Measurements from ENCODE around the gene CNN2.

The CNN2 gene

DNA sequence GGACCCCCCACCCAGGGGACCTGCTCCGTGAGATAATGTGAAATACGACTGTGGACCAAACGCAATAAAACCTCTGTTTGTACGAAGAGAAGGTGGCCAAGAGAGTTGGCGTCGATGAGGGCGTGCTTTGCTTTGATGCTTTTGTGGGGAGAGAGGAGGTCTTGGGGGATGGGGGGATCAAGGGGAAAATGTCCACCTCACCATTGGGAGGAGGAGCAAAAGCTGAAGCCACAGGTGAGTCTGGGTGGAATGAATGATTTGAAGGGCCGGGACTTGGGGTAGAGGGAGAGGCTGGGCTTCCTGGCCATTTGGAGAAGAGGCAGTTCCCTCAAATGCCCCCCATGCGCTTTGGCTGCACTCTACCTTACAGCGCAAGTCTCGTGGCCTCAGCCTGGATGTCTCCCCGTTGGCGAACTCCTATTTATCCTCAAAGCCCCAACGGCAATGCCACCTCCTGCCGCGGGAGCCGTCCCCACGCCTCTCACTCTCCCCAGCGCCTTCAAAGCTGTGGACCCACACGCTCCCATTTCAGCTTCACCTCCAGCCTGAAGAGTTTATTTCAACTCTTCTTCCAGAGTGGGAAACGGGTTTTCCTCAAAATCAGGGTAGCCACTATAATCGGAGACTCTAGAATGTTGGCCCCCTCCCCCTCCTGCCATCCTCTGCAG, 12.7 kb downstream of the CNN2 start:
- no peak for DNase-seq (ENCODE audit: low read depth in 1 of 2, low spot score in 1 of 2)
- Histone ChIP-seq H3K27me3 (ENCODE audit: insufficient read depth, poor library complexity, severe bottlenecking) (no peaks in the 10 kb centered on the region), H3K27ac (replicated peaks) (peak overlapping the region; percentile 75), H3K4me3 (replicated peaks; ENCODE audit: insufficient read depth, low read length) (no peak overlapping the region; the same call in 1 of the 2 replicates)
- TF ChIP-seq SPI1 (IDR thresholded peaks at IDR 0.05; ENCODE audit: borderline replicate concordance, low read depth) = no peak
- 0 out of 2 replicates have a peak, but pooled peaks have one; percentile 15 for TF ChIP-seq GABPA (IDR thresholded peaks at IDR 0.05; ENCODE audit: low read depth)
- no peak; the same call in 1 of the 2 replicates for TF ChIP-seq POLR2AphosphoS5 (IDR thresholded peaks at IDR 0.05; ENCODE audit: low read depth)

DNA sequence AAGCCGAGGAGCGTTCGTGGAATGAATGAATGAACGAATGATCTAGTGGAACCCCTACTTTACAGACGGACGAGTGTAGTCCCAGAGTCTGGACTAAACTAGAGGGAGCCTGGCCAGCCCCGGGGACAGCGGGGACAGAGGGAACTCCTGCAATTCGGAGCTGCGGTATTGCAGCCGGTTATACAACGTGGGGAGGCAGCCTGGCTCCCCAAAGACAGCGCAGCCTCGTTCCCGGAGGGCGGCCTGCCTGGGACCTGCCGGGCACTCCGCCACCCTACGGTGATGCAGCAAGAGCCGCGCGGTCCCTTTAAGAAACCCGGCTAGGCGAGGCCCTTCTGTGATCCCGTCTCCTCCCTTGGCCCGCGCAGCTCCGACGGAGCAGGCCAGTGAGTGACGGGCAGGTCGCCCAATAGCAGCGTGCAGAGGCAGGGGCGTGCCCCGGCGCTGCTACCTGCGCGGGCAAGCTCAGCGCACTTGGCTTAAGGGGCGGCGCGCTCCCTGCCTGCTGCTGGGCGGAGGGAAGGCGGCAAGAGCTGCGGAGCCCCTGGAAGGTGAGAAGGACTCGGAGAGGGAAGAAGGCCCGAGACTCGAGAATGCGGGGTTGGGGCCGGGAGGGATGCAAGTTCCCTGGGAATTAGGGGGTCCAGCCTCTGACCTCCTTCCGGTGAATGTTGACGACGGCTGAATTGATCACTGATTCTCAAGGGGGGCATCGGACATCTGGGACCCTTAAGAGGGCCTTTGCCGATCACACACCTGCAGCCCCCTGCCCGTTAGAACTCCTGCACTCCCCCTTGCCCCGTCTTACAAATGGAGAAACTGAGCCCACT, 13.5 kb downstream of the CNN2 start, which contains the start of gene ABCA7:
Gene ABCA7 (plus strand): TSS at position 462 of the 830 bp plus-strand sequence. CDS start 1,255 bp downstream, outside the sequence.
- no peaks in the 10 kb centered on the region for H3K27me3 ChIP-seq (ENCODE audit: insufficient read depth, poor library complexity, severe bottlenecking)
- peak; percentile 99 for DNase-seq (ENCODE audit: low read depth in 1 of 2, low spot score in 1 of 2)
- TF ChIP-seq GABPA (IDR thresholded peaks at IDR 0.05; ENCODE audit: low read depth) (no peak), SPI1 (IDR thresholded peaks at IDR 0.05; ENCODE audit: borderline replicate concordance, low read depth) (no peak), POLR2AphosphoS5 (IDR thresholded peaks at IDR 0.05; ENCODE audit: low read depth) (peak; percentile 68)
- H3K27ac ChIP-seq (replicated peaks) = peak within 1 kb of the TSS; percentile 75
- H3K4me3 ChIP-seq (replicated peaks; ENCODE audit: insufficient read depth, low read length) = peak within 1 kb of the TSS; percentile 54

DNA sequence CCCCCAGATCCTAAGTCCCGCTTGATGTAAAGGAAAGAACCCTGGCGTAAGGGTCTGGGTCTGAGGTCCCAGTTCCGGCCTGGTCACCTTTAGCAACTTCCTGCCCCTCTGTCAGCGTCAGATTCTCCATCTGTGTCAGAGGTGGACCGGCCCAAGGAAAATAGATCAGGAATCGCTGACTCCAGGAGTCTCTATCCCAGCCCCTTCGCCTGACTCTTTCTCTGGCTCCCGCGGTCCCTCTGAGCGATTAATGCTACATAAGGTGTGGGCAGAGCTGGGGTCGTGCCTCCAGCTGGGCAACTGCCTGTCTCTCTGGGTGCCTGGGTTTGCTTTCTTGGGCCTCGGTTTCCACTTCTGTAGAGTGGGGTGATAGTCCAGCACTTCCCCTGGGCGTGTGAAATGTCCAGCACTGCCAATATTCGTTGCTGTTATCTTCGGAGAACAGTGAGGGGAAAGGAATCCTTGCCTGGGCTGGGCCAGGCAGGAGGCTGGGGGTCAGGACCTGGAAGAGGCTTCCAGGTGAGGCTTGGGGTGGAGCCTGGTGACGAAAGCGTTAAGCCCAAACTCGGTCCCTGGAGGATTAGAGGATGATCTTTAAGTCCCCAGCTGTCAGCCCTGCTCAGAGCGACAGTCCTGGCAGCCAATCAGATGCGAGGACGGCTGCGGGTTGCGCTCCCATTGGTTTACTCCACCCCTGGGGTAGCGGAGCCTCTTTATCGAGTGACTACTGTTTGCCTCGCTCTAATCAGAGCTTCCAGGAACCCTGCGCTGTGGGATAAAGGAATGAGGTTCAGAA, 14.3 kb downstream of the CNN2 start:
- no peaks in the 10 kb centered on the region for H3K27me3 ChIP-seq (ENCODE audit: insufficient read depth, poor library complexity, severe bottlenecking)
- peak overlapping the region; percentile 54 for H3K4me3 ChIP-seq (replicated peaks; ENCODE audit: insufficient read depth, low read length)
- TF ChIP-seq, protein P1, sequence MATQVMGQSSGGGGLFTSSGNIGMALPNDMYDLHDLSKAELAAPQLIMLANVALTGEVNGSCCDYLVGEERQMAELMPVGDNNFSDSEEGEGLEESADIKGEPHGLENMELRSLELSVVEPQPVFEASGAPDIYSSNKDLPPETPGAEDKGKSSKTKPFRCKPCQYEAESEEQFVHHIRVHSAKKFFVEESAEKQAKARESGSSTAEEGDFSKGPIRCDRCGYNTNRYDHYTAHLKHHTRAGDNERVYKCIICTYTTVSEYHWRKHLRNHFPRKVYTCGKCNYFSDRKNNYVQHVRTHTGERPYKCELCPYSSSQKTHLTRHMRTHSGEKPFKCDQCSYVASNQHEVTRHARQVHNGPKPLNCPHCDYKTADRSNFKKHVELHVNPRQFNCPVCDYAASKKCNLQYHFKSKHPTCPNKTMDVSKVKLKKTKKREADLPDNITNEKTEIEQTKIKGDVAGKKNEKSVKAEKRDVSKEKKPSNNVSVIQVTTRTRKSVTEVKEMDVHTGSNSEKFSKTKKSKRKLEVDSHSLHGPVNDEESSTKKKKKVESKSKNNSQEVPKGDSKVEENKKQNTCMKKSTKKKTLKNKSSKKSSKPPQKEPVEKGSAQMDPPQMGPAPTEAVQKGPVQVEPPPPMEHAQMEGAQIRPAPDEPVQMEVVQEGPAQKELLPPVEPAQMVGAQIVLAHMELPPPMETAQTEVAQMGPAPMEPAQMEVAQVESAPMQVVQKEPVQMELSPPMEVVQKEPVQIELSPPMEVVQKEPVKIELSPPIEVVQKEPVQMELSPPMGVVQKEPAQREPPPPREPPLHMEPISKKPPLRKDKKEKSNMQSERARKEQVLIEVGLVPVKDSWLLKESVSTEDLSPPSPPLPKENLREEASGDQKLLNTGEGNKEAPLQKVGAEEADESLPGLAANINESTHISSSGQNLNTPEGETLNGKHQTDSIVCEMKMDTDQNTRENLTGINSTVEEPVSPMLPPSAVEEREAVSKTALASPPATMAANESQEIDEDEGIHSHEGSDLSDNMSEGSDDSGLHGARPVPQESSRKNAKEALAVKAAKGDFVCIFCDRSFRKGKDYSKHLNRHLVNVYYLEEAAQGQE (IDR thresholded peaks at IDR 0.05; ENCODE audit: insufficient replicate concordance, low read depth) = no peak
- no peak for TF ChIP-seq SPI1 (IDR thresholded peaks at IDR 0.05; ENCODE audit: borderline replicate concordance, low read depth)
- peak overlapping the region; percentile 36 for H3K27ac ChIP-seq (replicated peaks)
- DNase-seq (ENCODE audit: low read depth in 1 of 2, low spot score in 1 of 2) = peak; percentile 87 to 90

DNA sequence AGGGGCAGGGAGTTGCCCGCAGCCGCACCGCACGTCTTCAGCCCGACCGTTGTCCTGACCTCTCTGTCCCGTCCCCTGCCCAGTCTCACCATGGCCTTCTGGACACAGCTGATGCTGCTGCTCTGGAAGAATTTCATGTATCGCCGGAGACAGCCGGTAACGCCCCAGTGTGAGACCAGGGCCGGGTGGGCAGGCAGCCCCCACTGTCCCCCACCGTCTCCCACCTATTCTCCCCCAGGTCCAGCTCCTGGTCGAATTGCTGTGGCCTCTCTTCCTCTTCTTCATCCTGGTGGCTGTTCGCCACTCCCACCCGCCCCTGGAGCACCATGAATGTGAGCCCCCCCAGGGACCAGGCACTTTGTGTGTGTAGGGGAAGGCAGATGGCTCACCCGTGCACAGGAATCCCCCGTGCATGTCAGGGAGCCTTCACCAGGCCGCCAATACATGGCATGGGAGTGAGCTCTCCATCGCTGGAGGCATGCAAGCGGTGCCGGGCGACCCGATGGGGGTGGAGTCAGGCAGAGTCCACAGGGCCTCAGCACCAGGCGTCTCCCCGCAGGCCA, 14.9 kb downstream of the CNN2 start:
- H3K27me3 ChIP-seq (ENCODE audit: insufficient read depth, poor library complexity, severe bottlenecking) = no peaks in the 10 kb centered on the region
- TF ChIP-seq, protein P2, sequence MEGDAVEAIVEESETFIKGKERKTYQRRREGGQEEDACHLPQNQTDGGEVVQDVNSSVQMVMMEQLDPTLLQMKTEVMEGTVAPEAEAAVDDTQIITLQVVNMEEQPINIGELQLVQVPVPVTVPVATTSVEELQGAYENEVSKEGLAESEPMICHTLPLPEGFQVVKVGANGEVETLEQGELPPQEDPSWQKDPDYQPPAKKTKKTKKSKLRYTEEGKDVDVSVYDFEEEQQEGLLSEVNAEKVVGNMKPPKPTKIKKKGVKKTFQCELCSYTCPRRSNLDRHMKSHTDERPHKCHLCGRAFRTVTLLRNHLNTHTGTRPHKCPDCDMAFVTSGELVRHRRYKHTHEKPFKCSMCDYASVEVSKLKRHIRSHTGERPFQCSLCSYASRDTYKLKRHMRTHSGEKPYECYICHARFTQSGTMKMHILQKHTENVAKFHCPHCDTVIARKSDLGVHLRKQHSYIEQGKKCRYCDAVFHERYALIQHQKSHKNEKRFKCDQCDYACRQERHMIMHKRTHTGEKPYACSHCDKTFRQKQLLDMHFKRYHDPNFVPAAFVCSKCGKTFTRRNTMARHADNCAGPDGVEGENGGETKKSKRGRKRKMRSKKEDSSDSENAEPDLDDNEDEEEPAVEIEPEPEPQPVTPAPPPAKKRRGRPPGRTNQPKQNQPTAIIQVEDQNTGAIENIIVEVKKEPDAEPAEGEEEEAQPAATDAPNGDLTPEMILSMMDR (IDR thresholded peaks at IDR 0.05; ENCODE audit: insufficient read depth, low read length) = no peak
- no peak for TF ChIP-seq POLR2AphosphoS5 (IDR thresholded peaks at IDR 0.05; ENCODE audit: low read depth)
- no peak for TF ChIP-seq GABPA (IDR thresholded peaks at IDR 0.05; ENCODE audit: low read depth)
- TF ChIP-seq SPI1 (IDR thresholded peaks at IDR 0.05; ENCODE audit: borderline replicate concordance, low read depth) = no peak
- TF ChIP-seq, protein P1 (IDR thresholded peaks at IDR 0.05; ENCODE audit: insufficient replicate concordance, low read depth) = no peak
- H3K4me3 ChIP-seq (replicated peaks; ENCODE audit: insufficient read depth, low read length) = peak overlapping the region; percentile 1; the same call in 1 of the 2 replicates
- DNase-seq (ENCODE audit: low read depth in 1 of 2, low spot score in 1 of 2) = no peak
- no peak overlapping the region for H3K27ac ChIP-seq (replicated peaks)

Data from HL-60 (cell line).